22Rv1 (cell line): ENCODE measurements around the gene CAMKMT.

Source experiments
- CTCF ChIP-seq: fragments of 450-650 bp; IDR thresholded peaks from 2 replicates; pipeline ENCODE4 v1.5.1; 2017; ENCODE audit warnings: mild to moderate bottlenecking
- ZFX ChIP-seq: fragments of 450-650 bp; IDR thresholded peaks from 2 replicates; pipeline ENCODE4 v1.6.1; 2017; ENCODE audit warnings: antibody characterized with exemption, borderline replicate concordance

- no peak for TF ChIP-seq CTCF
- no peak for TF ChIP-seq ZFX
Measured at GRCh38 chr2:44549099-44549471, 187.3 kb downstream of the CAMKMT start.
